ENCODE data around the gene SMG6.

SMG6 gene

DNA sequence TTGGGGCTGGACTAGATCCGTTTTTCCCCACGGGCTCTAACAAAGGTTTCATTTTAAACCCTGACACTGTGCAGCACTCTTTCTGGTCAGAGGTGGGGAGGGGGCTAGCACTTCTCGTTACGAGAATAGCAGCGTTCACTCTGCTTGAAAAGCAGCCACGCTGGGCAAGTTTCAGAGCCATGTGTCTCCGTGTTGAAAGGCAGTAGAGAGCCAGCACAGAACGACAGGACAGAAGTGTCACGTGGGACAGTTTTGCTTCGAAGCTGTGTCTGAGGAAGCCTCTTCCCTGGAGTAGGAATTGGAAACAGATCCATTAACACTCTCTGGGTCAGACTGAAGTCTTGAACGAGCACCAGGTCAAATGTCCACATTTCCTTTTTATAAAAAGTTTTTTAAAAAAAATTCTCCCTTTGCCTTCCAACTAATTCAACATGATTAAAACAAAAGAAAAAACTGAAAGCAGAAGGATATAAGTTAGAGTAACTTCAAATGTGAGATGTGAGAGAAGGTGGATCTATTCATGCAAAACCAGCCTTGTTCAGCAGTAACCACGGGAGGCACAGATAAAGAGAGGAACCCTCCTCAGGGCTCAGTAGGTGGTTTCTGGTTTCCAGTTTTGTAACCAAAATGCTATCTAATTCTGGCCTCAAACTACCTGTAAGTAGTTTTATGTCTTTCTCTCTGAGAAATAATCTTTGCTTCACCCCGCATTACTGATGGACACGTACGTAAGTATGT lies 65.0 kb downstream of the SMG6 start:
- TF ChIP-seq, protein P1, sequence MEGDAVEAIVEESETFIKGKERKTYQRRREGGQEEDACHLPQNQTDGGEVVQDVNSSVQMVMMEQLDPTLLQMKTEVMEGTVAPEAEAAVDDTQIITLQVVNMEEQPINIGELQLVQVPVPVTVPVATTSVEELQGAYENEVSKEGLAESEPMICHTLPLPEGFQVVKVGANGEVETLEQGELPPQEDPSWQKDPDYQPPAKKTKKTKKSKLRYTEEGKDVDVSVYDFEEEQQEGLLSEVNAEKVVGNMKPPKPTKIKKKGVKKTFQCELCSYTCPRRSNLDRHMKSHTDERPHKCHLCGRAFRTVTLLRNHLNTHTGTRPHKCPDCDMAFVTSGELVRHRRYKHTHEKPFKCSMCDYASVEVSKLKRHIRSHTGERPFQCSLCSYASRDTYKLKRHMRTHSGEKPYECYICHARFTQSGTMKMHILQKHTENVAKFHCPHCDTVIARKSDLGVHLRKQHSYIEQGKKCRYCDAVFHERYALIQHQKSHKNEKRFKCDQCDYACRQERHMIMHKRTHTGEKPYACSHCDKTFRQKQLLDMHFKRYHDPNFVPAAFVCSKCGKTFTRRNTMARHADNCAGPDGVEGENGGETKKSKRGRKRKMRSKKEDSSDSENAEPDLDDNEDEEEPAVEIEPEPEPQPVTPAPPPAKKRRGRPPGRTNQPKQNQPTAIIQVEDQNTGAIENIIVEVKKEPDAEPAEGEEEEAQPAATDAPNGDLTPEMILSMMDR (IDR thresholded peaks at IDR 0.05; ENCODE audit: insufficient read depth, low read length, poor library complexity, severe bottlenecking), result no peak
- TF ChIP-seq EZH2phosphoT487 (conservative IDR thresholded peaks at IDR 0.05; ENCODE audit: low read length), result no peak
- Histone ChIP-seq H3K27me3 (ENCODE audit: low read length) (no peaks in the 10 kb centered on the region), H3K36me3 (ENCODE audit: low read length) (no peaks in the 10 kb centered on the region), H4K20me1 (ENCODE audit: low read depth, low read length) (no peaks in the 10 kb centered on the region), H3K4me2 (ENCODE audit: low read depth, low read length, poor library complexity, severe bottlenecking) (no peak overlapping the region), H3K4me3 (ENCODE audit: insufficient read depth, low read length, poor library complexity, severe bottlenecking) (no peak overlapping the region), H3K9me3 (ENCODE audit: insufficient read depth, low read length) (no peaks in the 10 kb centered on the region), H3F3A (ENCODE audit: insufficient read depth) (no peaks in the 10 kb centered on the region), H3K79me2 (ENCODE audit: insufficient read depth, low read length) (no peaks in the 10 kb centered on the region), H2AFZ (ENCODE audit: low read depth, low read length, severe bottlenecking) (no peak overlapping the region), H3K9me2 (replicated peaks; ENCODE audit: insufficient read depth, low read length) (no peaks in the 10 kb centered on the region), H3K9ac (ENCODE audit: low read length) (no peak overlapping the region), H3K27ac (ENCODE audit: low read depth, low read length) (no peak overlapping the region)

DNA sequence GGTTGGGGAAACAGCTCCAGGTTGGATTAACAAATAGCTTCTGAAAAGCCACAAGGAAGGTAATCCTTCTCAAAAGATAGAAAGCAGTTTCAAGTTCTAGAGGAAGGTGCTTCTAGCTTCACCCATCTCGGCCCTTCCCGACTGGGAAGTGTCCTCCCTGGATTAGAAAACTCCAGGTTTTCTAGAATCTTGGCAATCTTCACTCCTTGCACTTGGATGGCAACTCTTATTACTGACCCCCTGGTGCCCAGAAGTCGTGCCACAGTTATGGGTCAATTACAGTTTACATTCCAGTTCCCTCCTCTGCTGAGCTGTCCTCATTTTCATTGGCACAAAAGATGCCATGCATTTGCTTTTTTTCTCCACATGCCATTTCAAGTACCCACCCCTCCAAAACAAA lies 65.6 kb downstream of the SMG6 start:
- no peaks in the 10 kb centered on the region for H3K27me3 ChIP-seq (ENCODE audit: low read length)
- H4K20me1 ChIP-seq (ENCODE audit: low read depth, low read length), result no peaks in the 10 kb centered on the region
- H3K4me3 ChIP-seq (ENCODE audit: insufficient read depth, low read length, poor library complexity, severe bottlenecking), result no peak overlapping the region
- no peak overlapping the region for H2AFZ ChIP-seq (ENCODE audit: low read depth, low read length, severe bottlenecking)
- TF ChIP-seq EZH2phosphoT487 (conservative IDR thresholded peaks at IDR 0.05; ENCODE audit: low read length), result no peak
- TF ChIP-seq, protein P1 (IDR thresholded peaks at IDR 0.05; ENCODE audit: insufficient read depth, low read length, poor library complexity, severe bottlenecking), result no peak
- H3K9me2 ChIP-seq (replicated peaks; ENCODE audit: insufficient read depth, low read length), result no peaks in the 10 kb centered on the region
- no peak overlapping the region for H3K9ac ChIP-seq (ENCODE audit: low read length)
- H3K36me3 ChIP-seq (ENCODE audit: low read length), result no peaks in the 10 kb centered on the region
- no peaks in the 10 kb centered on the region for H3K79me2 ChIP-seq (ENCODE audit: insufficient read depth, low read length)
- no peaks in the 10 kb centered on the region for H3K9me3 ChIP-seq (ENCODE audit: insufficient read depth, low read length)
- H3K27ac ChIP-seq (ENCODE audit: low read depth, low read length), result no peak overlapping the region
- no peaks in the 10 kb centered on the region for H3F3A ChIP-seq (ENCODE audit: insufficient read depth)
- H3K4me2 ChIP-seq (ENCODE audit: low read depth, low read length, poor library complexity, severe bottlenecking), result no peak overlapping the region

DNA sequence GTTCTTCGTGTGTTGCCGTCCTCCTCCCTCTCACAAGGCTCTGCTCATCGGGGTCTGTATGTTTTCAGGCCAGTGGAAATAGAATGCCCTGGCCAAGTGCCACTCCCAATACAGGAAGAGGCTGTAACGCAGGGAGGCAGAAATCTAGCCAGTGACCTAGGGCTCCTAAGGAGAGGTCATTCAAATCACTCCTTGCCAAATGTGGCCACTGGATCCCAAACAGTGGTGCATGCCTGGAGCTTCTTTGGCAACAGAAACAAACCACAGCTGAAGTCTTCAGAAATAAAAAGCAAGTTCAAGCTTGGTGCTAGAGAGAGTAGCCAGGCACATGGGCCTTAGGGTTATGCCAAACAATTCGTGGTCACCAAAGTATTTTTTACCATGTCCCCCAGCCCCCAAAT lies 66.1 kb downstream of the SMG6 start:
- H3K4me3 ChIP-seq (ENCODE audit: insufficient read depth, low read length, poor library complexity, severe bottlenecking), result no peak overlapping the region
- no peaks in the 10 kb centered on the region for H3K9me2 ChIP-seq (replicated peaks; ENCODE audit: insufficient read depth, low read length)
- H3K4me2 ChIP-seq (ENCODE audit: low read depth, low read length, poor library complexity, severe bottlenecking), result no peak overlapping the region
- H3K36me3 ChIP-seq (ENCODE audit: low read length), result no peaks in the 10 kb centered on the region
- H3K27me3 ChIP-seq (ENCODE audit: low read length), result no peaks in the 10 kb centered on the region
- no peaks in the 10 kb centered on the region for H4K20me1 ChIP-seq (ENCODE audit: low read depth, low read length)
- H3K79me2 ChIP-seq (ENCODE audit: insufficient read depth, low read length), result no peaks in the 10 kb centered on the region
- H2AFZ ChIP-seq (ENCODE audit: low read depth, low read length, severe bottlenecking), result no peak overlapping the region
- no peak for TF ChIP-seq EZH2phosphoT487 (conservative IDR thresholded peaks at IDR 0.05; ENCODE audit: low read length)
- TF ChIP-seq, protein P1 (IDR thresholded peaks at IDR 0.05; ENCODE audit: insufficient read depth, low read length, poor library complexity, severe bottlenecking), result no peak
- H3K9ac ChIP-seq (ENCODE audit: low read length), result no peak overlapping the region
- no peak overlapping the region for H3K27ac ChIP-seq (ENCODE audit: low read depth, low read length)
- no peaks in the 10 kb centered on the region for H3K9me3 ChIP-seq (ENCODE audit: insufficient read depth, low read length)
- no peaks in the 10 kb centered on the region for H3F3A ChIP-seq (ENCODE audit: insufficient read depth)
